ENCODE measurements around the gene LPIN3.

The LPIN3 gene

DNA sequence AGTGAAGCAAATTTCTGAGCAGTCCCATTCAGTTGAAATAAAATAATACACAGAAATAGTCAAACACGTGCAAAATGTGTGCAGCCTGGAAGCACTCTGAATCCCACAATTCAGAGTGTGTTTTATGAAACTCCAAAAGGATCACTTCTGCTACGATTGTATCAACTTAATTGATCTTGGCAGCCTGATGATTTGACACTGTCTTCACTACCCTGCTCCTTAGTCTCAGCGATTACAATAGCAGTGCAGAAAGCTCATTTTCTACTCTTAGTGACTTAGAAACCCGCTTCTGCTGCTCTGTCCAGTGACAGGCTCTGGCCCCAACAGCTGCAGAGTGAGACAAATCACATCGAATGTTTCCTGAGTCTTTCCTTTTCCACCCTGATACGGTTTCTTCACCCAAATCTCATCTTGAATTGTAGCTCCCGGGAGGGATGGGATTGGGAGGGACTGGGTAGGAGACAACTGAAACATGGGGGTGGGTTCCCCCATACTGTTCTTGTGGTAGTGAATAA lies 42.2 kb downstream of the LPIN3 start:
- TF ChIP-seq, protein P1, sequence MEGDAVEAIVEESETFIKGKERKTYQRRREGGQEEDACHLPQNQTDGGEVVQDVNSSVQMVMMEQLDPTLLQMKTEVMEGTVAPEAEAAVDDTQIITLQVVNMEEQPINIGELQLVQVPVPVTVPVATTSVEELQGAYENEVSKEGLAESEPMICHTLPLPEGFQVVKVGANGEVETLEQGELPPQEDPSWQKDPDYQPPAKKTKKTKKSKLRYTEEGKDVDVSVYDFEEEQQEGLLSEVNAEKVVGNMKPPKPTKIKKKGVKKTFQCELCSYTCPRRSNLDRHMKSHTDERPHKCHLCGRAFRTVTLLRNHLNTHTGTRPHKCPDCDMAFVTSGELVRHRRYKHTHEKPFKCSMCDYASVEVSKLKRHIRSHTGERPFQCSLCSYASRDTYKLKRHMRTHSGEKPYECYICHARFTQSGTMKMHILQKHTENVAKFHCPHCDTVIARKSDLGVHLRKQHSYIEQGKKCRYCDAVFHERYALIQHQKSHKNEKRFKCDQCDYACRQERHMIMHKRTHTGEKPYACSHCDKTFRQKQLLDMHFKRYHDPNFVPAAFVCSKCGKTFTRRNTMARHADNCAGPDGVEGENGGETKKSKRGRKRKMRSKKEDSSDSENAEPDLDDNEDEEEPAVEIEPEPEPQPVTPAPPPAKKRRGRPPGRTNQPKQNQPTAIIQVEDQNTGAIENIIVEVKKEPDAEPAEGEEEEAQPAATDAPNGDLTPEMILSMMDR (IDR thresholded peaks at IDR 0.05; ENCODE audit: insufficient read depth, missing control alignments) = no peak
- no peak for DNase-seq (ENCODE audit: insufficient read length, low spot score)
- FAIRE-seq = no peak

- FAIRE-seq (no peak), DNase-seq (ENCODE audit: insufficient read length, low spot score) (no peak)
- TF ChIP-seq, protein P1 (IDR thresholded peaks at IDR 0.05; ENCODE audit: insufficient read depth, missing control alignments) = no peak
Observed at GRCh38 chr20:41386502-41387427, 46.1 kb downstream of the LPIN3 start.

DNA sequence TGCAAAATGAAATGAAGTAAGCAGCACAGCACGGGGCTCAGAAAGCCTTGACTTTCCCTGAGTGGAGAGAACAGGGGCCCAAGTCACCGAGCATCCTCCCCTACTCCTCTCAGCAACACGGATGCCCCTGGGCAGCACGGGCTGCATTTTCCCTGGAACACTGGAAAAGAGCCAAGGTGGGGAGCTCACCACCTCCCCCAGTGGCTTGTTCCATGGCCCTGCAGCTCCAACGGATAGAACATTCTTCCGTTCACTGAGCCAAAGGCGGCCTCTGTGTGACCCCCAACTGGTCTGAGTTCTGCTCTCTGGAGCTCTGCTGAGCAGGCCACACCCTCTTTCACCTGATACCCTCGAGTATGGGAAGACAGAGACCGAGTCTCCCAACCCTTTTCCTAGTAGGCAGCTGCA lies 46.8 kb downstream of the LPIN3 start:
- no peak for DNase-seq (ENCODE audit: insufficient read length, low spot score)
- TF ChIP-seq, protein P1 (IDR thresholded peaks at IDR 0.05; ENCODE audit: insufficient read depth, missing control alignments) = no peak
- no peak for FAIRE-seq

GRCh38 chr20:41390889-41391288 lies 50.3 kb downstream of the LPIN3 start:
- FAIRE-seq = no peak
- no peak for DNase-seq (ENCODE audit: insufficient read length, low spot score)
- TF ChIP-seq, protein P1 (IDR thresholded peaks at IDR 0.05; ENCODE audit: insufficient read depth, missing control alignments) = no peak

GRCh38 chr20:41391587-41392001 lies 51.0 kb downstream of the LPIN3 start:
- DNase-seq (ENCODE audit: insufficient read length, low spot score) = no peak
- TF ChIP-seq, protein P1 (IDR thresholded peaks at IDR 0.05; ENCODE audit: insufficient read depth, missing control alignments) = no peak
- no peak for FAIRE-seq

DNA sequence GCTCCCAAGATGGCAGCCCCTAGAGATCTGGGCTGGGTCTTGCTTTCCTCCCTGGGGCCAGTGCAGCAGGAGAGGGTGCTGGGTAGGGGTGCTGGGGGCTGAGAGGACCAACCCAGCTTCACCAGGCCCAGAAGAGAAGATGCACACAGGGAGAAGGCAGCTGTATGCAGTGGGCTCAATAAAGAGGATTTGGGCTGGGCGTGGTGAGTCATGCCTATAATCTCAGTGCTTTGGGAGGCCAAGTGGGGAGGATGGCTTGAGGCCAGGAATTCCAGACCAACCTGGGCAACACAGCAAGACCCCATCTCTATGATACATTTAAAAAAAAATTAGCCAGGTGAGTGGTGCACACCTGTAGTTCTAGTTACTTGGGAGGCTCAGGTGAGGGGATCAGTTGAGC lies 51.7 kb downstream of the LPIN3 start:
- FAIRE-seq (no peak), DNase-seq (ENCODE audit: insufficient read length, low spot score) (no peak)
- TF ChIP-seq, protein P1 (IDR thresholded peaks at IDR 0.05; ENCODE audit: insufficient read depth, missing control alignments) = no peak

All from D721Med (cell line).